Measurements from ENCODE around the gene TRIM75.
"Not testable (repeated sequence)": the region's sequence is repeated elsewhere in the genome, so short reads cannot be mapped to it uniquely, and the experiment has no call there.

The TRIM75 gene

DNA sequence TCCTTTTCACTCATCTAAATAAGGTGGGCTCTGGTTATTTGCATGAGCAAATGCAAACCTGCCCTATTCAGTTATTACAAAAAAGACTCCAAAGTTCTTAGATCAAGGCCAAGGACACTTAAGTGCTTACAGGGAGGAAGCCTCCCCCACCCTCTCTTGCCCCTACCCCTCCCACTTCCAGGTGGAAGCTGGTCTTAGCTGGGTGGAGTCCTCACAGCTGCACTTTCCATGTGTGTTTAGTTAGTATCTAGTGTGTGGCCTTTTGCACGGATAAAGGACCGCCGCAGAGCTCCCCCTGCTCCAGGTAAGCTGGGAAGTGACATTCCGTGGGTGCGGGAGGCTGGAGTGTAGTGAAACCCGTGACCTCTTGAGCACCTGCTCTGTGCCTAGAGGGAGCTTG lies at the start of gene TRIM75:
Gene TRIM75, plus strand, starts transcription at position 222 of the 400 bp plus-strand sequence. CDS start 5,282 bp downstream, outside the sequence.
- no peak for DNase-seq (ENCODE audit: low read depth in 2 of 2)

GRCh38 chr4:165005352-165005925 lies 48.2 kb upstream of the TRIM75 start:
- DNase-seq (ENCODE audit: low read depth in 2 of 2), result no peak

DNA sequence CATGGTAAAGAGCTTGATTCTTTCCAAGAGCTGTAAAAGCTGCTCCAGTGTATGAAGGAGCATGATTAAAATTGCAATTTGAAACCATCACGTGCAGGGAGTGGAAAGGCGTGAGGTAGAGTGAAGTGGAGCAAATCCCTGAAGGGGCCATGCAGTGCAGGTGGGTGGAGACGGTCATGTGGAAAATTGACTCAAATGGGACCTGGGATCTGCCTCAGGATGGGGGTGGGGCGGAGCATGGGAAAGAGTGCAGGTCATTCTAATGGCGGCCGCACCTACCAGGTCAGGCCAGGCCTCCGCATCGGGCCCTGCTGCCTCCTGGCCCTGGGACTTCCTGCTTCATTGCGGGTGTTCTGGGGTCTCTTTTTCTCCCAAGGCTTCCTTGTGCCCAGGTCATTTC lies 47.2 kb upstream of the TRIM75 start:
- DNase-seq (ENCODE audit: low read depth in 2 of 2), result no peak

GRCh38 chr4:165006886-165007285 lies 46.8 kb upstream of the TRIM75 start:
- DNase-seq (ENCODE audit: low read depth in 2 of 2), result no peak

DNA sequence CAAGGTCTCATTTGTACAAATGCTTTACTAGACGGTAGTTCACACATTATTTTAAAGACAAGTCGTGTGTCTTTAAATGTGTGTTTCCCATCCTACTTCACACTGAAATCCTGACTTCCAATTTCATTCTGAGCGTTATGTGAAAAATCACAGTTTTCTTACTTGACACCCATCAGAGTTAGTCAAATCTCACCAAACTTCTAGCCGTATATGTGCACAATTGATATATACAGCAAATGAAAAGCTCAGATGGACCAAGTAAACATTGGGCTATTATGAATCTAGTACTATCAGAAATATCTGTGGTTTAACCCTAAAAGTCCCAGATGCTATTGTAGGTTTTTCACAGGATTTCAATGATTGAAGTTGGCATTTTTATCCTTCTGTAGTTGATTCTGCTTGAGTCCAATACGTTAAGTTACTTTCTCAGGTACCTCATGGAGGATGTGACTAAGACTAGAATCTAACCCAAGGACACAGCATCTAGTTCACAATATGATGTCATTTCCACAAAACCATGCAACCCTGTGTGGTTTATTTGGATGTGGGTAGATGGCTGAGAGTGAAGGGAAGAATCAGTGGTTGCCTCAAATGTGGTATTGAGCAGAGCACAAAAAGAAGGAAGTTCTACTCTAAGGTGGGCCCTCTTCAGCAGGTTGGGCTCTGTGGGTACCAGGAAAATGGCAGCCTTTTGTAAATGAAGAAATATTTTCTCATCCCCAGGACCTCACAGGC lies 44.0 kb upstream of the TRIM75 start:
- no peak for DNase-seq (ENCODE audit: low read depth in 2 of 2)

DNA sequence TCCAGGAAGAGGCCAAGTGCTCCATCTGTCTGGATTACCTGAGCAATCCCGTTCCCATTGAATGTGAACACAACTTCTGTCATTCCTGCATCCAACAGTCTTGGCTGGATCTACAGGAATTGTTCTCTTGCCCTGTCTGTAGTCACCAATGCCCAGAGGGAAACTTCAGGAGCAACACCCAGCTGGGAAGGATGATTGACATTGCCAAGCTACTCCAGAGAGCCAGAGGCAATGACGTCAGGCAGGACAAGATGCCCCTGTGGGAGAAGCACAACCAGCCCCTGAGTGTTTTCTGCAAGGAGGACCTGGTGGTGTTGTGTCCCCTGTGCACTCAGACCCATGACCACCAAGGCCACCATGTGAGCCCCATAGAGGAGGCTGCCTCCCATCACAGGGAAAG lies 43.2 kb upstream of the TRIM75 start:
- no peak for DNase-seq (ENCODE audit: low read depth in 2 of 2)

- no peak for DNase-seq (ENCODE audit: low read depth in 2 of 2)
These were observed 42.7 kb upstream of the TRIM75 start for GRCh38 chr4:165010991-165011390.

- no peak for DNase-seq (ENCODE audit: low read depth in 2 of 2)
These were observed 42.3 kb upstream of the TRIM75 start for GRCh38 chr4:165011403-165011802.

- DNase-seq (ENCODE audit: low read depth in 2 of 2), result no peak
These were observed 40.0 kb upstream of the TRIM75 start for GRCh38 chr4:165013691-165014090.

DNA sequence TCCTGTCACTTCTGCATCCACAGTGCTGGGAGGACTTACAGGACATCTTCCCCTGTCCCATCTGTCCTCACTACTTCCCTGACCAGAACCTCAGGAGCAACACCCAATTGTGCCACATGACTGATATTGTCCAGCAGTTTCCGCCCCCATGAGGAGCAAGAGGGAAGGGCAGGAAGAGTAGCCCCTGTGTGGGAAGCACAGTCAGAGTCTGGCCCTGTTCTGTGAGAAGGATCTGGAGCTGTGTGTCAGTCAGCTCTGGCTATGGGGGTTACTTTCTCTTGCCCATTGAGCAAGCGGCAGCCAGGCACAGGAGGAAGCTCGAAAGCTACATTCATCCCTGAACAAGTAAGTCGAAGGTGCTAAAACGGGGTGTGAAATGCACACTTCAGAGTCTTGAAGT lies 36.7 kb upstream of the TRIM75 start:
- DNase-seq (ENCODE audit: low read depth in 2 of 2), result no peak

- DNase-seq (ENCODE audit: low read depth in 2 of 2), result not testable (repeated sequence)
These were observed 33.7 kb upstream of the TRIM75 start for GRCh38 chr4:165019995-165020394.

DNA sequence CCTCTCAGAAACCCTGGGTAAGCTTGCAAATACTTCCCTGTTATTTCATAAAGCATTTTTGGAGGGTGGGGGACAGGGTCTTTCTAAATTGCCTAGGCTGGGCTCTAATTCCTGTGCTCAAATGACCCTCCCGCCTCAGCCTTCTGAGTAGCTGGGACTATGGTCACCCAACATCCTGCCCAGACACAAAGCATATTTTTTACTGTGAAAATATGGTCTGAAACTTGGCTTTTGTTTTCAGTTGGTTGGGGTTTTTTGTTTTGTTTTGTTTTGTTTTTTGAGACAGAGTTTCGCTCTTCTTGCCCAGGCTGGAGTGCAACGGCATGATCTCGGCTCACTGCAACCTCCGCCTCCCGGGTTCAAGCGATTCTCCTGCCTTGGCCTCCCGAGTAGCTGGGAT lies 27.9 kb upstream of the TRIM75 start:
- DNase-seq (ENCODE audit: low read depth in 2 of 2), result not testable (repeated sequence)

DNA sequence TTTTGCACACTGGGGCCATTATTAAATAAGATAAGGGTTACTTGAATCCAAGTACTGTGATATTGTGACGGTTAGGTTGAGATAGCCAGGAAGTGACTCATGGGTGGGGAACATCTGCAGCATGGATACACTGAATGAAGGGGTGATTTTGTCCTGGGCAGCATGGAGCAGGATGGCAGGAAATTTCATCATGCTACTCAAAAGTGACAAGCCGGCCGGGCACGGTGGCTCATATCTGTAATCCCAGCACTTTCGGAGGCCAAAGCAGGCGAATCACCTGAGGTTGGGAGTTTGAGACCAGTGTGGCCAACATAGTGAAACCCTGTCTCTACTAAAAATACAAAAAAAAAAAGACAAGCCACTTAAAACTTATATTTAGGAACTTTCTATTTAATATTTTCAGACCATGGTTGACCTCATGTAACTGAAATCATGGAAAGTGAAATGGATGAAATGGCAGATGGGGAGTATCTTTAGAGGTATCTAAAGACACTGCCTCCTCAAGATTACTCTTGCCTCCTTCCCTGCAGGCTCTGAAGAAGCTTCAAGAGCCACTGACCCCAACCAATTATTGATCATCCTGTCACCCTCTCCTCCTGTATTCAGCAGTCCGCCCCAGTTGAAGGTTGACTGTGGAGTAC lies 25.8 kb upstream of the TRIM75 start:
- DNase-seq (ENCODE audit: low read depth in 2 of 2), result no peak

- DNase-seq (ENCODE audit: low read depth in 2 of 2), result no peak
These were observed 22.0 kb upstream of the TRIM75 start, which contains the start of gene TRIM60 for GRCh38 chr4:165031436-165032211. TSS of gene TRIM60 (plus strand) at chr4:165031999. CDS start at chr4:165040073, 8,074 bp downstream.

- no peak for DNase-seq (ENCODE audit: low read depth in 2 of 2)
These were observed 5.5 kb upstream of the TRIM75 start for GRCh38 chr4:165048170-165048569.

- no peak for DNase-seq (ENCODE audit: low read depth in 2 of 2)
These were observed 1.0 kb upstream of the TRIM75 start for GRCh38 chr4:165052627-165053026.

- no peak for DNase-seq (ENCODE audit: low read depth in 2 of 2)
These were observed 1.9 kb downstream of the TRIM75 start for GRCh38 chr4:165055601-165056000.

GRCh38 chr4:165058666-165059065 lies 5.0 kb downstream of the TRIM75 start:
- DNase-seq (ENCODE audit: low read depth in 2 of 2), result no peak

GRCh38 chr4:165059386-165059785 lies 5.7 kb downstream of the TRIM75 start:
- no peak for DNase-seq (ENCODE audit: low read depth in 2 of 2)

- DNase-seq (ENCODE audit: low read depth in 2 of 2), result no peak
These were observed 7.3 kb downstream of the TRIM75 start for GRCh38 chr4:165060938-165061337.

DNA sequence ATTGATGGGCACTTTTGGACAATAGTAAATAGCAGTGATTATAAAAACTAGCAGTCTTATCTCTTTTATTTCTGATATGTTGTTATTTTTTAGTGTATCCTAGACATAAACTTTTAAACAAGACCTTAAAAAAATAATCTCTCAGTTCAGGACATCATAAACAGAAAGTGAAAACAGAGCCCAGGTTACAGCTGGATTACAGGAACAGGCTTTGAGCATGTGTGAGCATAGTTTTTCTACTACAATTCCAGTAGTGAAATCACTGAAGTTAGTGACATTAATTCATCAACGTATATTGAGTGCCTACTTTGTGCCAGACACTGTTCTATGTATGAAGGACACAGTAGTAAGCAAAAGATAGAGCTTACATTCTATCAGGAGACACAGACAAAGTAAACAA lies 16.9 kb downstream of the TRIM75 start:
- DNase-seq (ENCODE audit: low read depth in 2 of 2), result no peak

- DNase-seq (ENCODE audit: low read depth in 2 of 2), result not testable (repeated sequence)
These were observed 19.7 kb downstream of the TRIM75 start for GRCh38 chr4:165073346-165073745.

Measured in fibroblast of skin of left biceps (primary cell).